IMR-90 (cell line): Measurements from ENCODE around the gene SLC44A5. TPM values are rescaled to one million over a fixed set of nuclear protein-coding genes. Genes with fewer than 3 reads are reported as not detected.
"Not testable (repeated sequence)": the region's sequence is repeated elsewhere in the genome, so short reads cannot be mapped to it uniquely, and the experiment has no call there.

ENCODE experiments used
- ATAC-seq: fragments of 200-7000 bp; cut with Tn5 transposase; 2 replicates; pipeline ENCODE4 v1.9.1; 2020; ENCODE audit warnings: low read depth, mild to moderate bottlenecking, moderate library complexity
- BruUV-seq: library from RNA; stranded (reverse); fragments of 400-500 nt; replicated peaks from 2 replicates; lab custom pipeline; 2021; lab: Mats Ljungman, UMichigan
- CTCF ChIA-PET: fragments of 300-600 bp; formaldehyde crosslinking; extraction: SDS; loops from one replicate; lab custom pipeline; 2021; ENCODE audit warnings: antibody characterized with exemption; lab: Yijun Ruan, JAX
- POLR2A ChIA-PET: fragments of 300-600 bp; sonication (Branson Sonifier 250); formaldehyde crosslinking; loops from one replicate; lab custom pipeline; 2022; ENCODE audit warnings: antibody characterized with exemption; ENCODE audit not compliant: unreplicated experiment; lab: Charles Lee
- DNase-seq: peaks from one replicate; pipeline ENCODE4 v3.0.0; 2013
- H2AFZ ChIP-seq: replicated peaks from 2 replicates; pipeline ENCODE3; 2013; ENCODE audit warnings: low read length, mild to moderate bottlenecking; ENCODE audit not compliant: poor library complexity
- H2AK5ac ChIP-seq: 2 replicates; pipeline ENCODE4 v1.6.1; 2013; ENCODE audit warnings: low read depth, low read length, inconsistent platforms
- H2AK9ac ChIP-seq: replicated peaks from 2 replicates; pipeline ENCODE3; 2013; ENCODE audit warnings: mild to moderate bottlenecking, low read depth, low read length, moderate library complexity; ENCODE audit not compliant: poor library complexity
- H2BK120ac ChIP-seq: 2 replicates; pipeline ENCODE4 v1.6.1; 2013; ENCODE audit warnings: low read depth, low read length, inconsistent platforms
- H2BK15ac ChIP-seq: 3 replicates; pipeline ENCODE4 v1.6.1; 2013; ENCODE audit warnings: low read depth, low read length, inconsistent platforms
- H2BK20ac ChIP-seq: 2 replicates; pipeline ENCODE4 v1.6.1; 2013; ENCODE audit warnings: low read depth, mild to moderate bottlenecking, inconsistent platforms, low read length, moderate library complexity
- H2BK5ac ChIP-seq: 2 replicates; pipeline ENCODE4 v1.6.1; 2013; ENCODE audit warnings: mild to moderate bottlenecking, low read depth, low read length, inconsistent platforms; ENCODE audit not compliant: poor library complexity, severe bottlenecking
- H3K14ac ChIP-seq: replicated peaks from 2 replicates; pipeline ENCODE4 v1.6.1; 2013; ENCODE audit warnings: low read depth, low read length, inconsistent platforms
- H3K18ac ChIP-seq: 2 replicates; pipeline ENCODE4 v1.6.1; 2013; ENCODE audit warnings: low read depth, low read length, control low read depth
- H3K23ac ChIP-seq: 2 replicates; pipeline ENCODE4 v1.6.1; 2013; ENCODE audit warnings: low read depth, low read length, inconsistent platforms
- H3K27ac ChIP-seq: 2 replicates; pipeline ENCODE4 v1.5.1; 2013; ENCODE audit warnings: mild to moderate bottlenecking, control low read depth, low read length; ENCODE audit not compliant: insufficient read depth
- H3K27me3 ChIP-seq: 2 replicates; pipeline ENCODE4 v1.6.1; 2013; ENCODE audit warnings: low read length; ENCODE audit not compliant: control insufficient read depth, insufficient read depth
- H3K36me3 ChIP-seq: 2 replicates; pipeline ENCODE4 v1.6.1; 2013; ENCODE audit warnings: low read length, mixed read lengths; ENCODE audit not compliant: control insufficient read depth, insufficient read depth
- H3K4ac ChIP-seq: 2 replicates; pipeline ENCODE4 v1.6.1; 2013; ENCODE audit warnings: low read depth, low read length, inconsistent platforms
- H3K4me1 ChIP-seq: 2 replicates; pipeline ENCODE4 v1.6.1; 2013; ENCODE audit warnings: low read length, mixed read lengths; ENCODE audit not compliant: control insufficient read depth, insufficient read depth
- H3K4me2 ChIP-seq: 2 replicates; pipeline ENCODE4 v1.6.1; 2013; ENCODE audit warnings: low read depth, mild to moderate bottlenecking, control low read depth, low read length, moderate library complexity
- H3K4me3 ChIP-seq: 2 replicates; pipeline ENCODE4 v1.5.1; 2013; ENCODE audit warnings: low read depth, mild to moderate bottlenecking, control low read depth, low read length, moderate library complexity; ENCODE audit not compliant: insufficient read depth
- H3K56ac ChIP-seq: 2 replicates; pipeline ENCODE4 v1.6.1; 2013; ENCODE audit warnings: low read length, inconsistent platforms; ENCODE audit not compliant: insufficient read depth; ENCODE audit errors: extremely low read depth
- H3K79me1 ChIP-seq, 2 experiments: 2 replicates each; pipeline ENCODE4 v1.6.1; 2013; ENCODE audit warnings: low read length in 2 of 2, inconsistent platforms in 1 of 2, low read depth in 1 of 2
- H3K9ac ChIP-seq: 2 replicates; pipeline ENCODE4 v1.6.1; 2013; ENCODE audit warnings: low read depth, low read length, control low read depth
- H3K9me1 ChIP-seq: 2 replicates; pipeline ENCODE4 v1.6.1; 2013; ENCODE audit warnings: low read length, inconsistent platforms; ENCODE audit not compliant: insufficient read depth
- H3K9me3 ChIP-seq: 2 replicates; pipeline ENCODE4 v1.6.1; 2013; ENCODE audit warnings: low read length; ENCODE audit not compliant: control insufficient read depth, insufficient read depth
- H4K20me1 ChIP-seq: 2 replicates; pipeline ENCODE4 v1.6.1; 2013; ENCODE audit warnings: low read length, inconsistent platforms; ENCODE audit not compliant: insufficient read depth
- H4K5ac ChIP-seq: 2 replicates; pipeline ENCODE4 v1.6.1; 2013; ENCODE audit warnings: mild to moderate bottlenecking, low read depth, low read length, control low read depth
- H4K8ac ChIP-seq, 2 experiments: 2 replicates each; pipeline ENCODE4 v1.6.1; 2013; ENCODE audit warnings: low read depth in 2 of 2, low read length in 2 of 2, control low read depth in 1 of 2, inconsistent platforms in 1 of 2
- H4K91ac ChIP-seq: 2 replicates; pipeline ENCODE4 v1.6.1; 2013; ENCODE audit warnings: low read depth, low read length, inconsistent platforms; ENCODE audit not compliant: insufficient read depth
- WGBS, 2 experiments: methylation state at CpG; one replicate each; pipeline versions ENCODE4 v1.1.5 to v1.1.7; 2013; ENCODE audit warnings: missing lambda C conversion rate in 2 of 2; ENCODE audit not compliant: insufficient read length in 1 of 2; ENCODE audit errors: extremely low coverage in 2 of 2; 5-methylcytosine and 5-hydroxymethylcytosine counted together
- dilution Hi-C: fragments of 300-500 bp; cut with HindIII; formaldehyde crosslinking; loops from one replicate; pipeline ENCODE4 v1.14.3; 2018; ENCODE audit warnings: low sequenced_read_pairs; ENCODE audit not compliant: unreplicated experiment
- in situ Hi-C: fragments of 300-500 bp; cut with MboI; formaldehyde crosslinking; loops from 3 replicates; pipeline ENCODE4 v1.14.3; 2019; ENCODE audit warnings: low sequenced_read_pairs, inconsistent platforms, mixed read lengths
- intact Hi-C: fragments of 100-400 bp; cut with micrococcal nuclease; formaldehyde crosslinking; loops from 2 replicates; pipeline ENCODE4 v1.10.0; 2022
- polyA plus RNA-seq, 3 experiments: library from polyadenylated mRNA; depleted of rRNA; stranded (reverse); fragments of >200 nt; gene quantifications; 2 replicates each; pipeline ENCODE4 v1.2.3, GENCODE V29; 2012; ENCODE audit warnings: low replicate concordance in 1 of 3
- total RNA-seq: library from RNA; depleted of rRNA; stranded (reverse); fragments of >200 nt; gene quantifications from 2 replicates; pipeline ENCODE4 v1.2.3, GENCODE V29; 2012

The SLC44A5 gene
- total and polyA plus RNA-seq, 2 of the 4 experiments (the other 2 are of a cell fraction), result under 0.01 TPM; not detected in 1

DNA sequence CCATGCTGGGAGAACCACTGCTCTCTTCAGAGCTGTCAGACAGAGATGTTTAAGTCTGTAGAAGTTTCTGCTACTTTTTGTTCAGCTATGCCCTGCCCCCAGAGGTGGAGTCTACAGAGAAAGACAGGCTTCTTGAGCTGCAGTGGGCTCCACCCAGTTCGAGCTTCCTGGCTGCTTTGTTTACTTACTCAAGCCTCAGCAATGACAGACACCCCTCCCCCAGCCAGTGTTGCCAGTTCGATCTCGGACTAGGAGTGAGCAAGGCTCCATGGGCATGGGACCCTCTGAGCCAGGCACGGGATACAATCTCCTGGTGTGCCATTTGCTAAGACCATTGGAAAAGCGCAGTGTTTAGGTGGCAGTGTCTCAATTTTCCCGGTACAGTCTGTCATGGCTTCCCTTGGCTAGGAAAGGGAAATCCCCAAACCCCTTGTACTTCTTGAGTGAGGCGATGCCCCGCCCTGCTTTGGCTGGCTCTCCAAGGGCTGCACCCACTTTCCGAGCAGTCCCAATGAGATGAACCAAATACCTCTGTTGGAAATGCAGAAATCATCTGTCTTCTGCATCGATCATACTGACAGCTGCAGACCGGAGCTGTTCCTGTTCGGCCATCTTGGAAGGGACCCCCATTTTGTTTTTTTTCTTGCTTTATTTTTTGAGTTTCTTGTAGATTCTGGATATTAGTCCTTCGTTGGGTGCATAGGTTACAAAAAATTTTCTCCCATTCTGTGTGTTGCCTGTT lies 429.5 kb downstream of the SLC44A5 start:
- H4K91ac ChIP-seq, ATAC-seq, H3K36me3 ChIP-seq, H3K56ac ChIP-seq, H3K79me1 ChIP-seq, in situ Hi-C loops, H3K23ac ChIP-seq, H2AFZ ChIP-seq, CTCF ChIA-PET, H3K14ac ChIP-seq, H3K4me1 ChIP-seq, H3K4ac ChIP-seq, H3K4me2 ChIP-seq, H2BK15ac ChIP-seq, H4K8ac ChIP-seq, H3K9ac ChIP-seq, H2BK120ac ChIP-seq, H3K9me1 ChIP-seq, intact Hi-C loops, H3K27ac ChIP-seq, DNase-seq, H2AK9ac ChIP-seq, H4K20me1 ChIP-seq, H2AK5ac ChIP-seq, dilution Hi-C loops, H3K18ac ChIP-seq, H4K5ac ChIP-seq, H3K9me3 ChIP-seq, H2BK20ac ChIP-seq, H2BK5ac ChIP-seq, POLR2A ChIA-PET, H3K4me3 ChIP-seq, H3K27me3 ChIP-seq, BruUV-seq: not testable (repeated sequence)
- WGBS, 2 experiments, result 59% methylated on average over 7 of the region's 13 CpGs; no CpG with 5 or more reads in 1 of the 2 experiments
